A549 (cell line): ENCODE results near the gene AFG1L.
"Not testable (repeated sequence)": the region's sequence is repeated elsewhere in the genome, so short reads cannot be mapped to it uniquely, and the experiment has no call there.

ENCODE experiments used
- BHLHE40 ChIP-seq: IDR thresholded peaks from 2 replicates; pipeline ENCODE4 v1.6.1; 2012; ENCODE audit warnings: low read depth, low read length, inconsistent platforms
- CBX8 ChIP-seq: fragments of 200-600 bp; sonication (generic); IDR thresholded peaks from 2 replicates; pipeline ENCODE4 v1.6.1; 2016
- CEBPB ChIP-seq, 2 experiments: fragments of >200 bp in 1 of 2; sonication (Bioruptor Twin) in 1 of 2; formaldehyde crosslinking in 1 of 2; IDR thresholded peaks; 2 replicates each; pipeline ENCODE4 v1.6.1; 2012 to 2016
- CHD2 ChIP-seq: fragments of 150-350 bp; IDR thresholded peaks from 2 replicates; pipeline ENCODE4 v1.6.1; 2014; ENCODE audit warnings: low read length; ENCODE audit not compliant: partially characterized antibody
- CTCF ChIP-seq: fragments of >200 bp; sonication (Bioruptor Twin); formaldehyde crosslinking; IDR thresholded peaks from 3 replicates; pipeline ENCODE4 v1.5.1; 2016
- EHMT2 ChIP-seq: fragments of 200-600 bp; sonication (generic); IDR thresholded peaks from 2 replicates; pipeline ENCODE4 v1.6.1; 2016; ENCODE audit warnings: antibody characterized with exemption, low read depth, mild to moderate bottlenecking, moderate library complexity
- KDM1A ChIP-seq: fragments of 200-600 bp; sonication (generic); IDR thresholded peaks from 2 replicates; pipeline ENCODE4 v1.6.1; 2016; ENCODE audit warnings: low read depth, mild to moderate bottlenecking
- KDM5A ChIP-seq: fragments of 200-600 bp; sonication (generic); IDR thresholded peaks from 2 replicates; pipeline ENCODE4 v1.6.1; 2016; ENCODE audit warnings: antibody characterized with exemption, mild to moderate bottlenecking
- MAX ChIP-seq: IDR thresholded peaks from 2 replicates; pipeline ENCODE4 v1.6.1; 2012
- MAZ ChIP-seq: fragments of 150-350 bp; IDR thresholded peaks from 2 replicates; pipeline ENCODE4 v1.6.1; 2014; ENCODE audit warnings: antibody characterized with exemption, low read depth, low read length, borderline replicate concordance
- MYC ChIP-seq: IDR thresholded peaks from 2 replicates; pipeline ENCODE4 v1.6.1; 2012; ENCODE audit warnings: mild to moderate bottlenecking, inconsistent platforms, low read length, improper control_type of control experiment, borderline replicate concordance
- POLR2A ChIP-seq: IDR thresholded peaks from 2 replicates; pipeline ENCODE4 v1.6.1; 2012; ENCODE audit warnings: mild to moderate bottlenecking, low read length
- RCOR1 ChIP-seq: fragments of 150-350 bp; IDR thresholded peaks from 2 replicates; pipeline ENCODE4 v1.6.1; 2014; ENCODE audit warnings: antibody characterized with exemption, low read length, low read depth
- TP53 ChIP-seq: fragments of 250-450 bp; sonication (Bioruptor Pico); IDR thresholded peaks from 2 replicates; pipeline ENCODE4 v1.5.0; 2021; ENCODE audit warnings: mild to moderate bottlenecking, moderate library complexity

- not testable (repeated sequence) for TF ChIP-seq MAX; CTCF; KDM5A; KDM1A; POLR2A; CHD2; MYC; CBX8; BHLHE40; CEBPB (IDR thresholded peaks at IDR 0.05); TP53 (CRISPR knock-in tag); MAZ; EHMT2; RCOR1
These were observed 94.3 kb downstream of the AFG1L start for GRCh38 chr6:108389190-108389589.
